ENCODE results near the gene NEU4.

The NEU4 gene

DNA sequence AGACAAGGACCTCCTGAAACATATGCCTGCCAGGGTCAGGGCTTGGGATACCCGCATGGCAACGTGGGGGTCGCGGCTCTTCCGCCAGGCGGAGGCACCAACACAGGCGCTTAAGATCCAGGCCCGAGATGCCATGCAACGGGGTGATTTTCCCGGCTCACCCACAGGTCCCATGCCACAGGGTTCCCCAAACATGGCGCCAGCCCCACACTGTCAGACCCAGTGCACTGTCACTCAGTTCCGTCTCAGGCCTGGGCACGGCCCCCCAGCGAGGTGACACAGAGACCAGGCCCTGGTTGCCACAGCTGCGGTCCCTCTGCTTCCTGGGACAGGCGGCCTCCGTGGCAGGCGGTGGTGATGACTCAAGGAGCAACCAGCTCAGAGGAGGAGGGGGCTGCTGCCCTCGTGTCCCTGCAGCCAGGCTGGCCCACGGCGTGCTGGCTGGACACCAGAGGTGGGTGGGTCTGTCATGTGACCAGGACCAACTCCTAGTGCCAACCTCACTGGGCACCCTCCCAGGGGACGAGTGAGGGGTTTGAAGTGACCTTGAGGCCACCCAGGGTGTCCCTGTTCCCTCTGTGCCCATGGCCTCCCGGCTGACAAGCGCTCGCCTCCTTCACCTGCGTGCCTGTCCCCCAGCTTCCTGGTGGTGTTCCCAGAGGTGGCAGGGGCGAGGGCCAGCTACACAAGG lies 44.8 kb downstream of the NEU4 start:
- no peak for DNase-seq

DNA sequence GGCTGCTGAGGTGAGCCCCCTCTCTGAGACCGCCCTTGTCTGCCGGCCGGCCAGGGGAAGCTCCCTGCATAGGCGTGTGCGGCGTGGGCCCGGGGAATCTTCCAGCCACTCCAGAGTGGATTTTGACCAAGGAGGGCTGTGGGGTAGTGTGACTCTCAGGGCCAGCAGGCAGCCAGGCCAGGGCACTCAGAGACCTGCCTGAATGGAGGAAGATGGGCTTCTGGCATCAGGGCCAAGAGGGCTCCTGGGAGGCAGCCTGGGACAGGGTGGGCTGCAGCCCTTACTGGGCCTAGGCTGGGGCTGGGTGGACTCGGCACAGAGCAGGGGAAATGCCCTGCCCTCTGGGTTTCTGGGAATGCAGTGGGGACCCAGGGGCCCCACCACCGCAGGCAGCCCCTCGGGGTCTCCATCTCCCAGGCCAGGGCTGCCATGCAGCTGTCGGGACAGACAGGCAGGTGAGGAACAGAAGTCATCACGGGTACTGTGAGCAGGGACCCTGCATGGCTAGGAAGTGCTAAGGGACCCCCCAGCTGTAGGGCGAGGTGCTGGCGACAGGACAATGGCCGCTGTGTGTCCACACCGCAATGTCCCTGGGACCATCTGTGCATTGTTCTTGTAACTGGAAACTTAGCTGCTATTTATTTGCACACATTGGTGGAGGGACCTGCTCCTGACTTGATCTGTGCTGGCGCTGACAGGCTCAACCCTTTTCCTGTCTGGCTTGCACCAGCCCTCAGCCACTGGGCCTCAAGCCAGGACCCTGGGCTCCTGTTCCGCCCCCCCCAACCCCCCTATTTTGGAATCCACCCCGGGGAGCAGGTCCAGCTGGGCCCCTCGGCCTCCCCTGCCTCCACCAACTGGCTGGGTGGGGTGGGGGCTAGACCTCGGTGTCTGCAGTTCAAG lies 45.6 kb downstream of the NEU4 start:
- DNase-seq, result peak; percentile 55

DNA sequence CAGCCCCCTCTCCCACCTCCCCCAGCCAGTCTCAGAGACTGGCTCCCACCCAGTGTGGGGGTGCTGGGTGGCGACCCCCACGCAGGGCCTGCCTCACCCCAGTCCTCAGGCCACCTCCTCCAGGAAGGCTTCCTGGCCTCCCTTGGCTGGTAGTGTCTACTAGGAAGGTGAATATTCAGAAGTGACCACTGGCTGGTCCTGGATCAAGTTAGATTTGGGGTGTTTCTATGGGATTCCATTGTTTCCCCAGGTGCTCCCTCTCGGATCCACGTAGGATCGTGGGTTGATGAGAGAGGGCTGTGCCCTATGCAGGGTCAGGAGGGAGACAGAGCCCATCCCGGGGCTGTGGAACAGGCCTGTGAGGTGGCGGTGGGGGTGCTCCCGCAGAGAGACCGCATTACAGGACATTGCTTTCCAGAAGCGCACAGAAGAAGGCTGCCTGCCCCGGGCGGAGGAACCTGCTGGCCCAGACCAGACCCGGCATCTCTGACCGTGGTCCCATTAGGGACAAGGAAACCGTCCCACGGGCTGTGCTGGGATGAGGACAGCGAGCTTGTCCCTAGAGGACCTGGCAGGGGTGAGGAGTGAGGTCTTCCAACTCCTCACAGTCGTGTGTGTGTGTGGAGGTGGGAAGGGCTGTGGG lies 46.4 kb downstream of the NEU4 start:
- no peak for DNase-seq

DNA sequence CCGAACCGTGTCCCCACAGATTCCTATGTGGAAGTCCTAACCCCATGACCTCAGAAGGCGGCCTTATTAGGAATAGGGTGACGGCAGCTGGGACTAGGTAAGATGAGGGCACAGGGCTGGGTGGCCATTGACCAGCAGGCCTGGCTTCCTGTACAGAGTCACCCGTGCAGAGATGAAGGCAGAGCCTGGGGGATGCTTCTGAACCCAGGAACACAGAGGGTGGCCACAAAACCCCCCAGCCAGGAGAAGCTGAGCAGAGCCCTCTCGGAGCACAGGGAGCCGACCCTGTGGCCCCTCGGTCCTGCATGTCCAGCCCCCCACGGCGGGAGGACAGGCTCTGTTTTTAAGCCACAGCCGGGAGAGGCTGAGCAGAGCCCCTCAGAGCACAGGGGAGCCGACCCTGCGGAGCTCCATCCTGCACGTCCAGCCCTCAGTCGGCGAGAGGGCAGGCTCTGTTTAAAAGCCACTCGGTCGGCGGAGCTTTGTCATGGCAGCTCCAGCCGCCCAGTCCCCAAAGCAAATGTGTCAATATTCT lies 47.0 kb downstream of the NEU4 start:
- no peak for DNase-seq

DNA sequence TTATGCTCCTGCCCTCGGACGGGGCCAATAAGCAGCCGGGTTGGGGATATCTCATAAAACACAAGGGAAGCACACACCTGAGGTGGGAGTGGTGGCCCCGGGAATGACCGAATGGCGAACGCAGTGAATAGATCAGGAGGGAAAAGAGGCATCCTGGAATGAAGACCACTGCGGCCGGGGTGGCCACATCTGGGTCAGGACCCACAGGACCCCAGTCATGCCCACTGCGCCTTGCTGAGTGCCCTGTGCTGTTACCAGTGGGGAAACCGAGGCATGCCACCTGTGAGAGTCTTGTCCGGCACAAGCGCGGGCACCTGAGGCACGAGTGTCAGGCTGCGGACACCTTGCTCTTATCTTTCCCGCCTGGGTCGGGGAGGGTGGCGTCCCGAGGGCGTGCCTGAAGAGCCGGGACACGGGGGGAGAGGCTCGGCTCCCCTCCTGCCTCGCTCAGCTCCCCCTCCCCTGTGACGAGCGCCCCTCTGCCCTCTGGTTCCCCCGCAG lies 48.1 kb downstream of the NEU4 start:
- no peak for DNase-seq

DNA sequence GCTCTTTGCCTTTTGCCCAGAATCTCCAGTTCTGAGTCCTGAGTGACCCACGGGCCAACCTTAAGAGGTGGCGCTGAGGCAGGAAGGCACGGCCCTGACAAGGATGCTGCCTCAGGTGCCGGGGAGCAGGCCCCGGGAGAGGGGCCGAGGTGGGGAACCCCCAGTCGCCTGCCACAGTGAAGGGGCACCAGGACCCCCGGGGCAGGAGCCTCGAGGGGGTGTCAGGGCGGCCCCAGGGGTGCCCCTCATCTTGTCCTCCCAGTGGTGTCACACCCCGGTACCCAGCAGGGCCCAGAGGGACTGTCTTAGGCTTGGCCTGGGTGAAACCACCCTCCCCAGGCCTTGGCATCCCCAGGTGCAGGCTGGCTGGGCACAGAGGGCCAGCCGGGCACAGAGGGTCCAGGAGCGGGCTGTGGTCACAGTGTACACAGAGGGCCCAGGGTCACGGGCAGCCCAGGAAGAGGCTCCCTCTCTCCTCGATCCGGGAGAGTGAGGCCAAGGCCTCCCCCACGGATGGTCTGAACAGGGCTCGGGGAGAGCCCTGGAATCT lies 48.7 kb downstream of the NEU4 start:
- no peak for DNase-seq

DNA sequence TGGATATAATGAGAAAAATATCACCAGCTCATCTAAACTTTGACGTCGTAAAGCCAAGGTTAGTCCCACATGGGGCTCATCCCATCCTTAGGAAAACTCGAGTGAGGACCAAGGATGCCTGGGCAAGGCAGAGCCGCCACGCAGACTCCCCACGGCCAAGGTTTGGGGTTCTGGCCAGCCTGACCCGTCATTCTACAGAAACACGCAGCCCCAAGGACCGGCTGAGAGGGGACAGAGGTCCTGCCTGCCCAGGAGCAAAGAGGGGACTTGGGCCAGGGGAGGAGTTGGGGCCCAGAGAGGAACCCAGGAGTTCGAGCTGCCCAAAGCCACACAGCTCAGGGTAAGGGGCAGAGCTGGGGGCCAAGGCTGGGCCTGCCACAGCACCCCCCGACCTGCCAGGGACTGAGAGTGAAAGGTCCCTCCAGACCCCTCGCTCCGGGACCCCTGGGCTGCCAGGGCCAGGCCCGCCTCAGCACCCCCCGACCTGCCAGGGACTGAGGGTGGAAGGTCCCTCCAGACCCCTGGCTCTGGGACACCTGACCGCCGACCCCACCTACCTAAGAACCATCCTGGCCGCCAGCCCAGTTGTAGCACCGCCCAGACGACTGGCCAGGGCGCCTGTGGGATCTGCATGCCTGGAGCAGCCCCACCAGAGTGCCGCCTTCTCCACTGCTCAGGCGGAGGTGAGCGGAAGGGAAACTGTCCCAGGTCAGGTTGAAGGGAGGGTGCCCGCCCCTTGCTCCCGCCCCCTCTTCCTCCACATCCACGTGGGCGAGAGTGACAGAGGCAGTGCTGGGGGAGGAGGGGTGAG lies 49.4 kb downstream of the NEU4 start, which contains the start of gene PDCD1:
TSS of gene PDCD1 (minus strand) at position 689 of the 811 bp plus-strand sequence. CDS start at position 633, 56 bp downstream.
- DNase-seq, result no peak

DNA sequence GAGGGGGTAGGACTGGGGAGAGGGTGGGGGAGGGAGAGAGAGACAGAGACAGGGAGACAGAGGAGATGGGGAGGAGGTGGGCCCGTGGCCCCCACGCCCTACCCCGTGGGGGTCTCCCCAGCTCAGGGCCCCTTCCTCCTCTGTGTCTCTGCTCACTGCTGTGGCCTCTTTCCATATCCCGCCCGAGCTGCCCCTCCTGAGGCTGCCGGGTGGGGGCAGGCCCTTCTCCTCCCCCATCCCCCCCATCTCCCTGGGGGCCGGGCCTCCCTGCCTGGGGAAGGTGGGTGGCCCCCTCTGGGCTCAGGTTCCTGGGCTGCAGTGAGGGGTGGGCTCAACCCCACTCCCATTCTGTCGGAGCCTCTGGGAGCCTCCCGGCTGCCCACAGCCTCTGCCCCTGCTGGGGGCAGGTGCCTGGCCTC lies 50.0 kb downstream of the NEU4 start:
- DNase-seq, result no peak

DNA sequence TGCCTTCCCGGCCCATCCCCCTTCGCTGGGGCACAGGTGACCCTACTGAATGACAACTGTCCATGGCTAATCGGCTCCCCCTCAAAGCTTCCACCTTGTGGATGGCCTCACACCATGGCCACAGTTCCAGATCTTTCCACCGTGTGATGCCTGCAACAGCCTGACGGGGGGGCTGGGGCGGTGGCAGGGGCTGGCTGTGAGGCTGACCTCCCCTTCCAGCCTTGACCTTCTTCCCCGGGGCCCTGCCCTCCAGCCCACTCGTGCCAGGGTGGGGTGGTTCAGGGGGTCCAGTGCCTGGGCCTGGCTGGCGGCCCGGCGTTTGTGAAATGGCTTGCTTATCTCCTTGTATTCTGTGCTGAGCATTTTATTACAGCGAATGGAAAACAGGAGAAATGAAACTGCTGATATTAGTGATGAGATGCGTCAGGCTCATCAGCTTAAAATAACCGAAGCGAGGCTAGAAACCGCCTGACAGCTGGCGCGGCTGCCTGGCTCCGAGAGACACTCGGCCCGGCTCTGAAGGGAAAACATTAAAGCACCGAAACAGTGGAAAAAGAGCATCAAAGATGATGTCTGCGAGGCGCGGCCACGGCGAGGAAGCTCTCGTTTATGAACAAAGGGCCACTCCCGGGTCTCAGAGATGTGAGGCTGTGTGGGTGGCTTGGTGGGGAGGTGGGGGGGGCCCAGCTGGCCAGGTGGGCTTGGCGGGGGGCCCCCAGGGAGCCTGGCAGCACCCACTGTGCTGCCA lies 50.6 kb downstream of the NEU4 start:
- DNase-seq, result no peak

DNA sequence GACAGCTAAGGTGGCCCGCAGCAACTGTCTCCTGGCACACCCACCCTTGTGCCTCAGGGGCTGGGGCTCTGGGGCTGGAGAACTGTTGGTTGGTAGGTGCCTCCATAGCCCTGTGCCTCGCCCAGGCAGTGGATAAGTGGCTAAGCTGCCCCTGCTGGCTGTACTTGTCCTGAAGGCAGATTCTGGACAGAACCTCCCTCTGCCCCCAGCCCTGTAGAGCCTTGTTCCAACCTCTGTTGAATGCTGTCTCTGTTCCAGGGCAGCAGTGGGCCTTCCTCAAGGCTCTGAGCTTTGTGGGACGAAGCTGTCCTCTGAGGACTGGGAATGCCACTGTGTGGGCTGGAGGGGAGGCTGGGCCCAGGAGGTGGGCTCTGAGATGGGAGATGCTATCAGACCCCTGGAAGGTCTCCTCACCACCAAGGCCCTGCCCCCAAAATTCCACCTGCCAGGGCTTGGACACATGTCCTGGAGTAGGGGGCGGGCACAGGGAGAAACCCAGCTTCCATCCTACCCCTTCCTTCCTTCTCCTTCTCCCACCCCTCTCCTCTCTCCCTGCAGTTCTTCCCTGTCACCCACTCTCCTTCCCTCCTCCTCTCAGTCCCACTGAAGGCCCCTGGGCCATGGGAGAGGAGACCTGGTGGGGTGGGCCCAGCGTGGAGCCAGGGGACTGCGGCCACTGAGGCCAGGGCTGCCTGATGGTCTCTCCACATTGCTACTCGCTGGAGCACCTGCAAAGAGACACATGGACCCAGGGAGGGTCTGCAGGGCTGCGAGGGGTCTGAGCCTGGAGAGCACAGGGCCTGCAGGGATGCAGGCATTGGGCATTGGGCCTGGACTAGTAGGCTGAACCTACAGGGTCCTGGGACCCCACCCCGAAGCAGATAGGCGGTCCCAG lies 51.4 kb downstream of the NEU4 start:
- no peak for DNase-seq

DNA sequence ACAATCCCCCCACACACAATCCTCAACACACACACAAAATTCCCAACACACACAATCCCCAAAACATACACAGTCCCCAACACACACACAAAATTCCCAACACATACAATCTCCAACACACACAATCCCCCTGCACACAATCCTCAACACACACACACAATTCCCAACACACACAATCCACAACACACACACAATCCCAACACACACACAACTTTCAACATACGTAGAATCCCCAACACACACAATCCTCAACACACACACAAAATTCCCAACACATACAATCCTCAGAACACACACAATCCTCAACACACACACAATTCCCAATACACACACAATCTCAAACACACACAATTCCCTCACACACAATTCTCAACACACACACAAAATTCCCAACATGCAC lies 52.3 kb downstream of the NEU4 start:
- no peak for DNase-seq

DNA sequence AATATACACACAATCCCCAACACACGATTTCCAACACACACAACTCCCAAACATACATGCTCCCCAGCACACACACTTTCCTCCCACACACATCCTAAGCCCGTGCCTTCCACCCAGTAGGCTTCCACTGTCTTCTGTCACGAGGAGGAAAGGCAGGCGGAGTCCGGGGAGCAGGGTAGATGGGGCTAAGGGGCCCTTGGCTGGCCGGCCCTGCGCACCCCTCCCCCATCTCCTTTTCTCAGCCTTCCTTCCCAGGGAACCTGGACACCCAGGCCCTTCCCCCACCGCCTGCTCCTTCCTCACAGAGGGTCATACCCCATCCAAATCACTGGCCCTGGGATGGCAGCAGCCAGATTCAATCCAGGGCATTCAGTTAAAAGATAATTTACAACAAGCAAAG lies 53.1 kb downstream of the NEU4 start:
- no peak for DNase-seq

DNA sequence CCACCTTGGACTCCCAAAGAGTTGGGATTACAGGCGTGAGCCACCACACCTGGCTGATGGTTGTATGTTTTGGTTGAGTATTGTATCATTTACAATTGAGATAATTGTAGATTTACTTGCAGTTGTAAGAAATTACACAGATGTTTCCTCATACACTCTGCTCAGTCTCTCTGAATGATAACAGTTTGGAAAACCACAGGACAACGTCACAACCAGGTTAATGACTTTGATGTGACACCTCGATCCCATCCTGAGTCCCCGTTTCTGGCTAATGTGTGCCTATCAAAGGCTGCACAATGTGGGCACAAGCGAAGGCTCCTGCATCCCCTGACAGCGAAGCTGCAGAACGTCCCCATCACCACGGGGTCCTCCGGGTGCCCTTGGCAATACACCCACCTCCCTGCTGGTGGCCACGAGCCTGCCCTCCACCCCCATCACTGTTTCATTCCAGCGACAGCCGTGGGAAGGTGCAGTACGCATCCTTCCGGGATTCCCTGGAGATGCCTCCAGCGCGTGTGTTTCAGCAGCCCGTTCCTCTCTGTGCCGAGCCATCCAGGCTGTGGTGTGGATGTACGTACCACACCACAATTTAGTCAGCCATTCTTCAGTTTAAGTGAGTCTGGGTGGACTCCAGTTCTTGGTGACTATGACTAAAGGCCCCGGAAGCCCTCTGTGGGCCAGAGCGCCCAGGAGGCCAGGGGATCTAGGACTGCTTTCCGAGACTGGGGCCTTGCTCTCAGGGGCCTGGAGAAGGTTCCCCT lies 54.0 kb downstream of the NEU4 start:
- DNase-seq, result no peak

DNA sequence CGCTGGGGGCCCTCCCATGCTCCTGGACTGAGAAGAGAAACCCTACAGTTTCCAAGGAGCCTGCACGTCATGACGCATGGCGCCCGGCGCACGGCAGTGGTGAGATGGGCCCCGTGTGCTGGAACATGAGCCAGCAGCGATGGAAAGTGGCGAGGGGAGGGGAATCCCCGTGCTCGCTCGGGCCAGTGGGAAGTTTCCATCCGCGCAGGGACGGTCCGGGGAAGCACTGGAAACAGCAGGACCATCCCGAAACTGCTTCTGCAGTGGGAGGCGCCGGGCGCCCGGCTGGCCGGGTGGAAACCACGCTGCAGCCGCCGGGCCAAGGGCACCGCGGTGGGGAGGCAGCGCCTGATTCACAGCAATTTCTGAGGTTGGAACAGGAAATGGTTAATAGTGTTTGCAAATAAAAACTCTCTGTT lies 54.6 kb downstream of the NEU4 start:
- peak; percentile 61 for DNase-seq

DNA sequence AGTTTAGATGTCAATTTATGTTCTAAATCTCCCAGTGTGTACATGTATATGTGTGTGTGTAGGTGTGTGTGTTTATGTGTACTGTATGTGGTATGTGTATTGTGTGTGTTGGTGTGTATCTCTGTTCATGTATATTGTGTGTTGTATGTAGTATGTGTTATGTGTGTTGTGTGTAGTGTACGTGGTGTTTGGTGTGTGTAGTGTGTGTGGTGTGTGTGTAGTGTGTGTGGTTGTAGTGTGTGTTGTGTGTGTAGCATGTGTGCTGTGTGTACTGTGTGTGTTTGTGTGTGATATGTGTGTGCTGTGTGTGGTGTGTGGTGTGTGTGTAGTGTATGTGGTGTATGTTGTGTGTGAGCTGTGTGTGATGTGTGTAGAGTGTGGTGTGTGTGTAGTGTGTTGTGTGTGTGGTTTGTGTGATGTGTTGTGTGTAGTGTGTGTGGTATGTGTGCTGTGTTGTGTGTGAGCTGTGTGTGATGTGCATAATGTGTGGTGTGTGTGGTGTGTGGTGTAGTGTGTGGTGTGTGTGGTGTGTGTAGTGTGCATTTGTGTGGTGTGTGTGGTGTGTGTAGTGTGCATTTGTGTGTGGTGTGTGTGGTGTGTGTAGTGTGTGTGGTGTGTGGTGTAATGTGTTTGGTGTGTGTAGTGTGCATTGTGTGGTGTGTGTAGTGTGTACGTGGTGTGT lies 55.3 kb downstream of the NEU4 start:
- DNase-seq, result no peak

DNA sequence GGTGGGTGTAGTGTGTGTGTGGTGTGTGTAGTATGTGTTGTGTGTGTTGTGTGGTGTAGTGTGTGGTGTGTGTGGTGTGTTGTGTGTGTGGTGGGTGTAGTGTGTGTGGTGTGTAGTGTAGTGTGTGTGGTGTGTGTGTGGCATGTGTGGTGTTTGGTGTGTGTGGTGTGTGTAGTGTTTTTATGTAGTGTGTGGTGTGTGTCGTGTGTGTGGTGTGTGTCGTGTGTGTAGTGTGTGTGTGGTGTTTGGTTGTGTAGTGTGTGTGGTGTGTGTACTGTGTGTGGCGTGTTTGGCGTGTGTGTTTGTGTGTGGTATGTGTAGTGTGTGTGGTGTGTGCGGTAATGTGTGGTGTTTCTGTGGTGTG lies 55.8 kb downstream of the NEU4 start:
- DNase-seq, result no peak

DNA sequence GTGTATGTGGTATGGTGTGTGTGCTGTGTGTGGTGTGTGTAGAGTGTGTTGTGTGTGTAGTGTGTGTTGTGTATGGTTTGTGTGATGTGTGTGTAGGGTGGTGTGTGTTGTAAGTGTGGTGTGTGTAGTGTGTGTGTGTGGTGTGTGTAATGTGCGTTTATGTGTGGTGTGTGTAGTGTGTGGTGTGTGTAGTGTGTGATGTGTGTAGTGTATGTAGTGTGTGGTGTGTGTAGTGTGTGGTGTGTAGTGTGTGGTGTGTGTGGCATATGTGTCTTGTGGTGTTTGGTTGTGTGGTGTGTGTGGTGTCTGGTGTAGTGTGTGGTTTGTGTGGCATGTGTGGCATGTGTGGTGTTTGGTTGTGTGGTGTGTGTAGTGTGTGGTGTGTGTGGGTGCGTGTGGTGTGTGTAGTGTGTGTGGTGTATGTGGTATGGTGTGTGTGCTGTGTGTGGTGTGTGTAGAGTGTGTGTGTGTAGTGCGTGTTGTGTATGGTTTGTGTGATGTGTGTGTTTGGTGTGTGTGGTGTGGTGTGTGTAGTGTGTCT lies 56.5 kb downstream of the NEU4 start:
- DNase-seq, result no peak

All from hematopoietic multipotent progenitor cell treated with erythropoietin and hydrocortisone succinate and interleukin-3 and kit ligand, for 4 days (in vitro differentiated cells).